GM10266 (cell line): ENCODE measurements around the gene APOL3.

ENCODE experiments used
- DNase-seq: peaks from one replicate; pipeline ENCODE4 v3.0.0; 2012; ENCODE audit errors: extremely low spot score
- TF ChIP-seq, protein P1 (sequence below): IDR thresholded peaks from 2 replicates; pipeline ENCODE4 v1.5.1; 2012; ENCODE audit warnings: mild to moderate bottlenecking, low read depth; ENCODE audit not compliant: control insufficient read depth, insufficient read depth; ENCODE audit errors: missing control alignments

APOL3 gene

DNA sequence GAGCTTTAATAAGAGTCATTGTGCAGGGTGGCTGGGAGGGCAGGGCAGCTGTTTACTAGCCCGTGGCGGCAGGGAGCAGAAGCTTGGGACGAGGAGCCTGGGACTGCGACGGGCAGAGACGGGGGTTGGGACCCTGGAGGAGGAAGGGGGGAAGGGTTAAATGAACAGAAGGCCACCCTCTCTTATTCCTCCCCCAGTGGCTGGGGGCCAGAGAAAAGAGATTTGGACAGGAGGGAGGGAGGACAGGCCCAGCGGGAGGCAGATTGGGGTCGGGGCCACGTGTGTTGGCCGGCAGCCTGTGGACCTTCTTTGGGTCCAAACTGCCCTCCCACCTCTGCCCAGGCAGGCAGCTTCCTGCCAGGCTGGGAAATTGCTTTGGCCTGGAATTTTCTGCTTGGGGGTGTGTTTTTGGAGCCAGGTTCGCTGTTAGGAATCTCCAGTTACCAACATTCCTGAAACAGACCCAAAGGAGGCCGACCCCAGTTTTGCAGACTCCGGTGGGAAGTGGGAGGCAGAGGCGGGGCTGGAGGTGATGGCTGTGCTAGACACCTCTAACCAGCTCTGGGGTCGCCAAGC is 50.2 kb downstream of the APOL3 start:
- TF ChIP-seq, protein P1, sequence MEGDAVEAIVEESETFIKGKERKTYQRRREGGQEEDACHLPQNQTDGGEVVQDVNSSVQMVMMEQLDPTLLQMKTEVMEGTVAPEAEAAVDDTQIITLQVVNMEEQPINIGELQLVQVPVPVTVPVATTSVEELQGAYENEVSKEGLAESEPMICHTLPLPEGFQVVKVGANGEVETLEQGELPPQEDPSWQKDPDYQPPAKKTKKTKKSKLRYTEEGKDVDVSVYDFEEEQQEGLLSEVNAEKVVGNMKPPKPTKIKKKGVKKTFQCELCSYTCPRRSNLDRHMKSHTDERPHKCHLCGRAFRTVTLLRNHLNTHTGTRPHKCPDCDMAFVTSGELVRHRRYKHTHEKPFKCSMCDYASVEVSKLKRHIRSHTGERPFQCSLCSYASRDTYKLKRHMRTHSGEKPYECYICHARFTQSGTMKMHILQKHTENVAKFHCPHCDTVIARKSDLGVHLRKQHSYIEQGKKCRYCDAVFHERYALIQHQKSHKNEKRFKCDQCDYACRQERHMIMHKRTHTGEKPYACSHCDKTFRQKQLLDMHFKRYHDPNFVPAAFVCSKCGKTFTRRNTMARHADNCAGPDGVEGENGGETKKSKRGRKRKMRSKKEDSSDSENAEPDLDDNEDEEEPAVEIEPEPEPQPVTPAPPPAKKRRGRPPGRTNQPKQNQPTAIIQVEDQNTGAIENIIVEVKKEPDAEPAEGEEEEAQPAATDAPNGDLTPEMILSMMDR = no peak
- DNase-seq = no peak

DNA sequence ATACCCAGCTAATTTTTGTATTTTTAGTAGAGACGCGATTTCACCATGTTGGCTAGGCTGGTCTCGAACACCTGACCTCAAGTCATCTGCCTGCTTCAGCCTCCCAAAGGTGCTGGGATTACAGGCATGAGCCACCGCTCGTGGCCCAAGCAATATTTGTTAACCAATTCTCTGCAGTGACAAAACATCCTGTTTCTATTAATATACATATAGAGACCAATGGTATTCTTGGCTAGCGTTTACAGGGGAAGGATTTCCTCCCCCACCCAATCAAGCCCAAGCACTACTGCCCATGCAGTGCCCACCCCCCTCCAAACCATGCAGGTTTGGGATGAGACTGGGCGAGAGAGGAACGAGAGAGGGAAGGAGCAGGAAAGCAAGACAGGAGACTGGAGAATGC is 53.1 kb downstream of the APOL3 start:
- no peak for DNase-seq
- TF ChIP-seq, protein P1 = no peak

DNA sequence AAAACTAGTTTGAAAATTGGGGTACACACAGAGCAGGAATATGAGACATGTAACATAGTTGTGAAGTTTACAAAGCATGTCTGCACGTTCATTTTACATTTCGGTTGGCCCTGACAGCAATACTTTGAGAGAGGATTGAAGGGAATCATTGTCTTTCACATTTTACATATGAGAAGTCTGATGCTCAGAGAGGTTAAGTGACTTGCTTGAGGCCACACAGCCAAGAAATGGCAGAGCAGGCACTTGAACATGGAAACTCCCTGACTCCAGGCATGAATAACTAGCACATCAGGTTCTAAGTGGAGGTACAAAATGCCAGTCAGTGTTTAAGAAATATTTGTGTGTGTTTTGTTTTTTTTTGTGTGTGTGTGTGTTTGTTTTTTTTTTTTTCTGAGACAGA is 53.6 kb downstream of the APOL3 start:
- TF ChIP-seq, protein P1 = no peak
- DNase-seq = no peak

DNA sequence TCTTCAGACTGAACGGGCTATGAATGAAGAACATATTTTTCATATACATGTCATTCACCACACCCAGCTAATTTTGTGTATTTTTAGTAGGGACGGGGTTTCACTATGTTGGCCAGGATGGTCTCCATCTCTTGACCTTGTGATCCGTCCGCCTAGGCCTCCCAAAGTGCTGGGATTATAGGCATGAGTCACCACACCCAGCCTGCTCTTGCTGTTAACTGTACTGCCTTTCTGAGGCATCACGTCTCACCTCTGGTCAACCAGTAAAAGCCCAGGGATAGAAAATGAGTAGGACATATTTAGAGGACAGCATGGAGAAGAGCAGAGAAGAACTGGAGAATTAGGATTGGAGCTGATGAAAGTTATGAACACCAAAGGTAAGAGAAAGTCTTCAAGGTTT is 55.6 kb downstream of the APOL3 start:
- TF ChIP-seq, protein P1 = no peak
- no peak for DNase-seq

DNA sequence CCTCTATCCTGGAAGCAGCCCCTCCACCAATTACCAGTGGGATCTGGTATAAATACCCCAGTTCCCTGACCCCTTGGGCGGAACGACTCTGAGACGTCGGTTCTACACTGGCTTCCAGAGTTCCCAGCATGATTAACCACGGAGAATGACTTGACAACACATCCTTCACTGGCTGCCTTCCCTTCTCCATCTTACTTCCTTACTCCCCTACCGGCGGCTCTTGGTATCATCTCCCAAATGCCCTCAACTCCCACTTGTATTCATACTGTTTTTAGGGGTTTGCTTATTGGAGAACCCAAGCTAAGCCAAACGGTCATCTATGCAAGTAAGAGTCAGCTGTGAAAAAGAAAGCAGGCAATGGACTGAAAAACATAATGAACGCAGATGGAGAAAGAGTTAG is 56.1 kb downstream of the APOL3 start:
- DNase-seq = no peak
- TF ChIP-seq, protein P1 = no peak

DNA sequence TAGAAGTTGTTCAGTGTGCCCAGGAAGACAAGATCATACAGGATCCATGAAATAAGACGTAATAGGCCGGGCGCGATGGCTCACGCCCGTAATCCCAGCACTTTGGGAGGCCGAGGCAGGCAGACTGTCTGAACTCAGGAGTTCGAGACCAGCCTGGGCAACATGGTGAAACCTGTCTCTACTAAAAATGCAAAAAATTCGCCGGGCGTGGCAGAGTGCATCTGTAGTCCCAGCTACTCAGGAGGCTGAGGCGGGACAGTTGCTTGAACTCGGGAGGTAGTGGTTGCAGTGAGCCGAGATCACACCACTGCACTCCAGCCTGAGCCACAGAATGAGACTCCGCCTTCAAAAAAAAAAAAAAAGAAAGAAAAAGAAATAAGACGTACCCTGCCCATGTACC is 56.7 kb downstream of the APOL3 start:
- TF ChIP-seq, protein P1 = no peak

DNA sequence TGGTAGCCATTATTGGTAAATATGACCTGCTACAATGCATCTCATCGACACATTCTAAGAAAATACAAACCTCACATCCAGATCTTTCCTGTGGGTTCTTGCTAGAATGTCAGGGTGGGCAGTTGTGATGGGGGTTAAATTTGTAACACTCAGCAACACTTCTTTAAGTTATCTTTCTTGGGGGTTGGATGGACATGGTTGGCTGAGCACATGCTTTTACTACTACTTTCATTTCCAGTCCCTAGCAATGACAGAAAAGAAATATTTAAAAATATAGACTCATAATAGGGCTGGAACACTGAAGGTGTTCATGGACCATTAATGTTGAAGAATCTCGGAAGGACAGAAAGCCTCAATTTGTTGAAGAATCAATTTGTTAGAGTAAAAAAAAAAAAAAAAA is 57.6 kb downstream of the APOL3 start:
- TF ChIP-seq, protein P1 = no peak
- peak; percentile 27 for DNase-seq

More for the DNA sequence above, 56.7 kb downstream of the APOL3 start:
- no peak for DNase-seq
